GM18861 (cell line): Measurements from ENCODE around the gene NXF1.
"Not testable (repeated sequence)": the region's sequence is repeated elsewhere in the genome, so short reads cannot be mapped to it uniquely, and the experiment has no call there.

Experiments
- ATAC-seq: cut with Tn5 transposase; IDR thresholded peaks from one replicate; pipeline ENCODE4 v1.9.1; 2021; ENCODE audit not compliant: unreplicated experiment

The NXF1 gene

DNA sequence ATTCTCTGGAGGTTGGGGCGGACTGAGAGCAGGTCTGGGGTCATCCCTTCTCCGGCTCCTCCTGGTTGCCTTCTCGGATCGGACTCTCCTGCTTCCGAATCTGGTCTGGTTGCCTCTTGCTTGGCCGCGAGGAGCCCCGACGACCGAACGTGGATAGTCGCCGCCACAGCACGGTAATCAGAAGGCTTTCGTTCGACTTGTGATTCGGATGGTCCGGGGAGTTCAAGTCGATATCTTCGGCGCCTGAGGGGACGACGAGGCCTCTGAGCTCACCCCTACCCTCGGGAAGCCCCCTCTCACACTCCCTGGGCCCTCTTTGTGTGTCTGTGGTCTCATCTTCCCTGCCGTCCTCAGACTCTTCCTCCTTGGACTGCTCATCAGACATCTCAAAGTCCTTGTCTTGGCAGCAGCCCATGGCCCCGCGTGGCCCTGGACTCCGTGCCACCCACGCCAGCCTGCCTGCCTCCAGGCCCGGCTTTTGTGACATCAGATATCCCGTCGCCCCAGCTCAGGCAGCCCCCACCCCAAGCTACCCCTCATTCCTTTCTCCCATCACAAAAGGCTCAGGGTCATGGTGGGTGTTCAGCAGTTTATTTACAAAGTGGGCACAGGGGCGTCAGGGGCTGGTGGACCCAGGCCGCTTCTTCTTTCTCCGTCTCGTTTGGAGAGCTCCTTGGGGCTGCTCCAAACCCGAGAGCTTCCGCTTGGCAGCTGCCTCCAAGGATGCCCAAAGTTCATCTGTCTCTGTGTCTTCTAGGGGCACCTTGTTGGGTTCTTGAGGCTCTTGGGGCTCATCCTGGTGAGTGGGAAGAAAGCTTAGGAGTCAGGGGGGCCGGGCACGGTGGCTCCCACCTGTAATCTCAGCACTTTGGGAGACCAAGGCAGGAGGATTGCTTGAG lies 27.3 kb upstream of the NXF1 start, which contains the start of gene TEX54:
Gene TEX54 (minus strand): TSS at position 506 of the 899 bp plus-strand sequence.
- ATAC-seq = no peak

GRCh38 chr11:62831520-62832335 lies 26.5 kb upstream of the NXF1 start, which contains the start of gene STX5:
TSS of gene STX5 (minus strand) at chr11:62832051. CDS start at chr11:62831243, 808 bp downstream.
- peak; percentile 67 for ATAC-seq

GRCh38 chr11:62830904-62831519 lies 25.8 kb upstream of the NXF1 start:
- no peak for ATAC-seq

GRCh38 chr11:62828130-62828529 lies 22.9 kb upstream of the NXF1 start:
- not testable (repeated sequence) for ATAC-seq

DNA sequence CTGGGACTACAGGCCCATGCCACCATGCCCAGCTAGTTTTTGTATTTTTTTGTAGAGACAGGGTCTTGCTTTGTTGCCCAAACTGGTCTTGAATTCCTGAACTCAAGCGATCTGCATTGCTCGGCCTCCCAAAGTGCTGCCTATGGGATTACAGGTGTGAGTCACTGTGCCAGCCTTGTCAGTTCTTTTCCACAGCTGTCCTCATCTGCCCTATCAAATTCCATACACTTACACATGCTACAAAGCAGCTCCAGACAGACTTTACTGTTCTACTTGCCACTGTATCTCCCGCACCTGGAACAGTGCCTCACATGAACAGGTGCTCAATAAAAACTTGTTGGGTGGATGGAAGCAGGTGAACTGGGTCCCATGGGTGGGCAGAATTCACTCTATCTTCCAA lies 18.4 kb upstream of the NXF1 start:
- ATAC-seq = no peak

- no peak for ATAC-seq
Observed at GRCh38 chr11:62817129-62817528, 11.9 kb upstream of the NXF1 start.

- no peak for ATAC-seq
Observed at GRCh38 chr11:62816557-62816956, 11.3 kb upstream of the NXF1 start.

DNA sequence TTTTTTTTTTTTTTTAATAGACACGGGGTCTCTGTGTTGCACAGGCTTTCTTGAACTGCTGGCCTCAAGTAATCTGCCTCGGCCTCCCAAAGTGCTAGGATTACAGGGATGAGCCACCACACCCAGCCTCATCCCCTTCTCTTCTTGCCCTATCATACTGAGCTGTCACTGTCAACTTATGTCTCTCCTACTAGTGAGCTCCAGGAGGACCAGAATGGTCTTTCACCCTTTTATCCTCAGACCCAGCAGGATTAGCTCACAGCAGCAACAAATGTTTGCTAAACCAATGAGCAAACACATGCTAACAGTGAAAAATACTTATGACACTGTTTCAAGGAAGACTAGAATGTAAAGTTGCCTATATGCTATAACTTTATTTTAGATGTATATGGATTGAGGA lies 6.4 kb upstream of the NXF1 start:
- no peak for ATAC-seq

DNA sequence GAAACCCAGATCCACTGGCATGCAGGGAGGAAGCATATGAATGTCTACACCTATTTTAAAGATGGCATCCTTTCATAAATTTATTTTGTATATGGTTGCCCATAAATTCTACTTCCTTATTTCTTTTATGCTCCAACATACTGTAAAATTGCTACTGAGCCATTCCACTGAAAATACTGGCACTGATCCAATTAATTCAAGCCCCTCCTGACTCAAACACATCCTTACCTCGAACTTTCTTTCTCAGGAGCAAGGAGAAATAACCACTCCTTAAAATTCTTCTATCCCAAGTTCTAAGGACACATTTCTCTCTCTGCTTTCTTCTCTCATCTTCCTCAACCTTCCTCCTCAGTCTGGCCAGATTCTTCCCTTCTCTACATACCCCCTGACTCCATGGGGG lies 5.5 kb upstream of the NXF1 start:
- ATAC-seq = no peak

GRCh38 chr11:62806611-62807121 lies 1.4 kb upstream of the NXF1 start:
- no peak for ATAC-seq

GRCh38 chr11:62805961-62806441 lies 761 bp upstream of the NXF1 start:
- ATAC-seq = no peak

DNA sequence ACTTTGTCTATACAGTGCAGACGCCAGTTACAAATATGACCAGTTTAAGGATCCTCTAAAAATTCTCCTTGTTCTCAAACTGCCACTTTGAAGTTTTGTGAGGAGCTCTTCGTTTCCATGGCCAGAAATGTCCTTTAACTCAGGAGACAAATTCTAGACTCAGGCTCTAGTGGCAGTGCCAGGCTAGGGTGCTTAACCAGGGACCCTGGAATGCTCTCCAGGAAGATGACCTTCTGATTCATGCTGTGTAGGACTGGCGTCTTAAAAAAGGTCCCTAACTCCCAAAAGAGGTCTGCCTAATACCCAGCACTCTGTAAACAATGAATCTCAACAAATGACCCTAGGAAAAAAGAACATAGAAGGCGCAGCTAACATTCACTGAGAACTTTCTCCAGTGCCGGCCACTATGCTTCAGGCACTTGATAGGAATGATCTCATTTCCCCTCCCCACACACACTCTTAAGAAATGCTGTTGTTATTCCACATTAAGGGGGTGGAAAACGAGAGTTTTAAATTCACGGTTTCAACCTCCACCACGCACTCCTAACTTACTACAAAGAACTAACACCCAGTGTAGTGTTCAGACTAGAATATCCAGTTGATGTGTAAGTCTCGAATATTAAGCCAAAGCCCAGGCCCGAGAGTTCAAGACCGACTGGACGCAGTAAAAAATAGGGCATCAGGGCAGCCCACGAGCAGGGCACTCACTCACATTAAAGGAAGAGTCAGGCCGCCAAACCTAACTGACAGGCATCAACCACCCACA lies 747 bp downstream of the NXF1 start:
- ATAC-seq = no peak

- no peak for ATAC-seq
Observed at GRCh38 chr11:62801071-62801470, 4.2 kb downstream of the NXF1 start.

DNA sequence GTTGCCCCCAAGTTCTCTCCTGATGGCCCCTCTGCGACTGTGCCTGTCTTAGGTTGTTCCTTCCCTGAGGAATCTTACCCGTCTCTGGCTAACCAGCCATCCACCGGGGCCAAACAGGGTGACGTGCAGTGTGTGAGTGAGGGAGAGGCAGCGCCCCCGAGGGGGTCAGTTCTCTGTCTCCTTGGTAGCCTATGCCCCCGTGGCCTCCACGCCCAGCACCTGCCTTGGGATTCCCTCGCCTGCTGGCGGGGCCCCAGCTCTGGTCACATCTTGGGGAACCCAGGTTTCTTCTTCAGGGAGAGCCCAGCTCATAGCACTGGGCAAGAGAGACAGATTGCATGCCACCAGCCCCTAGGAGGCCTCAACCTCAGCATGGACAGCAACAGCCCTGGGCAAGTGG lies 5.8 kb downstream of the NXF1 start:
- no peak for ATAC-seq

DNA sequence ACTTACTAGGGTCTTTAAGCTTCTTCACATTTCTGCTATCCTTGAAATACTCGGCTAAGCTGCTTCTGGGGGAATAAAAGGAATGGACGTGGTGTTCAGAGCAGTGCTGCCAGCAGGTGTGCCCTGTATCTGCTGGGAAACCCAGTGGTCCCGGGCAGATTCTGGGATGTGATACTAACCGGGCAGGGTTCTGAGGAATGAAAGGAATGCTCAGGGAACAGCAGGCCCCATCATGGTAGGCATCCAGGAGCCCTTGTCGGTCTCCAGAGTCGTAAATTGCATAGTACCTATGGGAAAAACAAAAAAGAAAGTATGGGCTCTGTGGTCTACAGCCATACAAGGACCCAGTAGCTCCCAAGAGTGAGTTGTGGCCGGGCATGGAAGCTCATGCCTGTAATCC lies 9.0 kb downstream of the NXF1 start:
- no peak for ATAC-seq

DNA sequence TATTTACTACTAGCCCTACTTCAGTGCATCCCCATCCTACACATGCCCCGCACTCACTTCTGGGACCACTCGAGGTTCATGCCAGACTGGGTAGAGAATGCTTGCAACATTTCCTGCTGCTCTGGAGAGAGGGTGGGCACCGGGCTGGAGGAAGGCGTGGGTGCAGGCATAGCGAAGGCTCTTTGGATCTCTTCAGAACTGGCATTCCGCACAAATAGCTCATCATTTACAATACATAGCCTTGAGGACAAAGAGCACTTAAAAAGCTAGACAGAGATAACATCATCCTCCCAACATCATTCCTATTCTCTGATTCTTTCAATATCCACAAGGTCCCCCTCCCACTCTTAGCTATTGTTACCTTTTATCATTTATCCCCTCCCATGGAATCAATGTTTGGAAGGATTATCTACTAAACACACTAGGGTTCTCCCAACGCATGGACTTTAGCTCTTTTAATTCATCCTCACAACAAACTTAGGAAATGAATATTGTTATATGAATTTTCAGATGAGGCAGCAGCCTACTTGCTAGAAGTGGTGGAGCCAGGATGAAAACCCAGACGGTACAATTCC lies 11.0 kb downstream of the NXF1 start:
- ATAC-seq = no peak

DNA sequence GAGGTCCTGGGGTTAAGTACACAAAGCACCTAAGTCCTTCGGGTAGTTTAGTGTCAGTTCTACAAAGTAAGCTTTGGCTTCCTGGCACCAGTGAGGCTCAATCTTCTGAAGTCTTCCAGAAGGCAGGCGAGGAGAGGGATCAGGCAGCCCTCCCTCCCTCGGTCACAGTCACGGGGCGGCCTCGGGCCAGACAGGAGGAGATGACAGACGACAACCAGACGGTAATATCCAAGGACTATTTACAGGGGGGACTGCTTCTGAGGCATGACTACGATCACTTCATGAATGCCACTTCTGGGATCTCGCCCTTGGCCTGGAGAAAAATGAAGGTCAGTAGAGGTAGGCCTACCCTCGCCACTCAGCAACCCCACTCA lies 13.1 kb downstream of the NXF1 start:
- ATAC-seq = no peak

DNA sequence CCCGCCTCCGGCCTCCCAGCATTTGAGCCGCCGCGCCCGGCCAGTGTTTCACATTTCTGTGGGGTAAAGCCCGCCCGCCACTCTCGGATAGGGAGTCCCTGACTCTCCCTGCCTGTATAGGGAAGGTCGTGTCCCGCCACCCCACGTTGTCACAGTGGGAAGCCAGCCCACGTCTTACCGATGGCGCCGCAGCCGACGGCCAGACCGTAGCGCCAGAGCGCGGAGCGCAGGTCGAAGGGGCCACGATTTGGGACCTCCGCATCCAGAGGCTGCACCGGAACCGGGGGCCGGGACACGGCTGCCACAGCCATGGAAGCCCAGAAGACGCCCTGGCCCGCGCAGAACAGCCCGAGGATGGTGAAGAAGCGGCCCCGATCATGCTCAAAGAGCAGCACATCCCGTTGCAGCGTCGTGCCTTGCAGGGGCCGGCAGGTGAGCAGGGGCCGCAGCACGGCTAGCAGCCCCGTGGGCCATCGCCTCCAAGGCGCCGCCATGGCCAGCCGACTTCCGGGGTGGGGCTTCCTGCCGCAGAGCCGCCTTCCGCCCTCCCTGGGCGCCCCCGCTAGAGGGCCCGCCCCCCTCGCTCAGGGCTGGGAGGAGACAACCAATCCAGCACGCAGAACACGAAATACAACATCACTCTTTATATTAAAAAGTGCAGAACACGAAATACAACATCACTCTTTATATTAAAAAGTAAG lies 13.6 kb downstream of the NXF1 start, which contains the start of gene TMEM223:
Gene TMEM223 (minus strand): TSS at position 506 of the 701 bp plus-strand sequence. CDS start 12 bp downstream, at position 494.
- peak; percentile 48 for ATAC-seq

DNA sequence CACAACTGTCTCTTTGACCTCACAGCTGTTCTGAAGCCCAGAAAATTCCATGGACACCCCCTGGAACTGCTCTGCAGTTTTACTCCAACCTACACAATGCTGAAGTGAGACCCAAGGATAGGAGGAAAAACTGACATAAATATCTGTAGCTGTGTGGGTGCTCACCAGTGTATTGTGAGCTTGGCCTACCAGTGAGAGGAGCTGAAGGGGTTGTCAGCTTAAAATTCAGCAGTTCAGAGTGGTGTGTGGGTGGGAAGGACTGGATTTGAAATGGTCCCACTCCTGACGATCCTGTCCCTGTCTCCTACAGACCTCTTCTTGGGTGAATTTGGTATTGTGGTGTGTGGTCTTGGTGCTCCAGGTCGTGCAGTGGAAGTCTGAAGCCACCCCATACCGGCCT lies 15.7 kb downstream of the NXF1 start:
- ATAC-seq = no peak
